Neural cell (in vitro differentiated cells): ENCODE data around the gene MAD1L1. TPM values are rescaled to one million over a fixed set of nuclear protein-coding genes. Genes with fewer than 3 reads are reported as not detected.

ENCODE experiments used
- H2AFZ ChIP-seq: fragments of 200-600, 300-800 bp; sonication (generic), shearing (Covaris generic); 2 replicates; pipeline ENCODE4 v1.6.0; 2014; ENCODE audit warnings: low read depth, mild to moderate bottlenecking, antibody characterized with exemption, low read length, moderate library complexity
- H3F3A ChIP-seq: fragments of 200-600 bp; shearing (Covaris generic); 2 replicates; pipeline ENCODE4 v1.6.1; 2016; ENCODE audit warnings: mild to moderate bottlenecking, moderate library complexity, mixed read lengths, antibody characterized with exemption, low read length; ENCODE audit not compliant: insufficient read depth, poor library complexity, severe bottlenecking
- H3K27ac ChIP-seq: fragments of 200-600, 300-800 bp; sonication (generic), shearing (Covaris generic); 2 replicates; pipeline ENCODE4 v1.5.1; 2014; ENCODE audit warnings: mild to moderate bottlenecking, low read length, moderate library complexity
- H3K27me3 ChIP-seq: fragments of 300-800, 200-600 bp; sonication (generic), shearing (Covaris generic); 2 replicates; pipeline ENCODE4 v1.6.0; 2014; ENCODE audit warnings: mild to moderate bottlenecking, low read depth, low read length, moderate library complexity; ENCODE audit not compliant: insufficient read depth
- H3K36me3 ChIP-seq: fragments of 300-800, 200-600 bp; sonication (generic), shearing (Covaris generic); 2 replicates; pipeline ENCODE4 v1.5.1; 2014; ENCODE audit warnings: mild to moderate bottlenecking, antibody characterized with exemption, low read length, moderate library complexity; ENCODE audit not compliant: insufficient read depth
- H3K4me2 ChIP-seq: fragments of 300-800, 200-600 bp; sonication (generic), shearing (Covaris generic); 2 replicates; pipeline ENCODE4 v1.6.0; 2014; ENCODE audit warnings: mild to moderate bottlenecking, low read length
- H3K4me3 ChIP-seq: fragments of 300-800, 200-600 bp; sonication (generic), shearing (Covaris generic); 2 replicates; pipeline ENCODE4 v1.5.1; 2014; ENCODE audit warnings: mild to moderate bottlenecking, low read length, moderate library complexity
- H3K79me2 ChIP-seq: fragments of 200-600 bp; shearing (Covaris generic); replicated peaks from 2 replicates; pipeline ENCODE4 v1.6.0; 2014; ENCODE audit warnings: mild to moderate bottlenecking, low read length, moderate library complexity; ENCODE audit not compliant: insufficient read depth
- H3K9ac ChIP-seq: fragments of 300-800, 200-600 bp; sonication (generic), shearing (Covaris generic); 2 replicates; pipeline ENCODE4 v1.6.1; 2016; ENCODE audit warnings: mild to moderate bottlenecking, low read length, mixed read lengths
- H3K9me2 ChIP-seq: fragments of 200-600 bp; shearing (Covaris generic); 2 replicates; pipeline ENCODE4 v1.6.1; 2016; ENCODE audit warnings: mild to moderate bottlenecking, low read length, mixed read lengths; ENCODE audit not compliant: insufficient read depth
- H3K9me3 ChIP-seq: fragments of 200-600, 300-800 bp; sonication (generic), shearing (Covaris generic); 2 replicates; pipeline ENCODE4 v1.6.1; 2016; ENCODE audit warnings: mild to moderate bottlenecking, mixed run types, low read length, moderate library complexity, mixed read lengths
- H4K20me1 ChIP-seq: fragments of 200-600 bp; shearing (Covaris generic); 2 replicates; pipeline ENCODE4 v1.6.1; 2016; ENCODE audit warnings: mild to moderate bottlenecking, mixed run types; ENCODE audit not compliant: insufficient read depth
- CTCF ChIP-seq: fragments of 450-650 bp; IDR thresholded peaks from 2 replicates; pipeline ENCODE4 v1.5.1; 2014; ENCODE audit warnings: antibody characterized with exemption, mild to moderate bottlenecking, moderate library complexity; ENCODE audit not compliant: poor library complexity, severe bottlenecking
- EP300 ChIP-seq: fragments of 450-650 bp; conservative IDR thresholded peaks from 2 replicates; pipeline ENCODE4 v1.6.1; 2014; ENCODE audit warnings: antibody characterized with exemption, mild to moderate bottlenecking, moderate library complexity; ENCODE audit not compliant: poor library complexity, severe bottlenecking
- EZH2 ChIP-seq: fragments of 200-600, 300-800 bp; shearing (Covaris generic), sonication (generic); IDR thresholded peaks from 2 replicates; pipeline ENCODE4 v1.6.1; 2014; ENCODE audit warnings: antibody characterized with exemption, low read length, borderline replicate concordance, mild to moderate bottlenecking; ENCODE audit not compliant: insufficient read depth, poor library complexity, severe bottlenecking
- MXI1 ChIP-seq: fragments of 450-650 bp; conservative IDR thresholded peaks from 2 replicates; pipeline ENCODE4 v1.6.1; 2014; ENCODE audit warnings: antibody characterized with exemption, mild to moderate bottlenecking; ENCODE audit not compliant: poor library complexity, severe bottlenecking
- POLR2AphosphoS5 ChIP-seq: IDR thresholded peaks from 2 replicates; pipeline ENCODE4 v1.6.1; 2012
- RAD21 ChIP-seq: fragments of 450-650 bp; conservative IDR thresholded peaks from 2 replicates; pipeline ENCODE4 v1.6.1; 2014; ENCODE audit warnings: antibody characterized with exemption, mild to moderate bottlenecking, moderate library complexity
- REST ChIP-seq: IDR thresholded peaks from 2 replicates; pipeline ENCODE4 v1.6.1; 2012; ENCODE audit warnings: borderline replicate concordance
- SMC3 ChIP-seq: fragments of 450-650 bp; conservative IDR thresholded peaks from 2 replicates; pipeline ENCODE4 v1.6.1; 2014; ENCODE audit warnings: antibody characterized with exemption, mild to moderate bottlenecking, moderate library complexity; ENCODE audit not compliant: poor library complexity
- TAF1 ChIP-seq: IDR thresholded peaks from 2 replicates; pipeline ENCODE4 v1.6.1; 2012; ENCODE audit warnings: low read depth
- polyA plus RNA-seq: library from polyadenylated mRNA; depleted of rRNA; stranded (reverse); fragments of >200 nt; gene quantifications from 2 replicates; pipeline ENCODE4 v1.2.3, GENCODE V29; 2014

The MAD1L1 gene
- polyA plus RNA-seq, 1 donor from 2014 or later = 31.4 TPM

DNA sequence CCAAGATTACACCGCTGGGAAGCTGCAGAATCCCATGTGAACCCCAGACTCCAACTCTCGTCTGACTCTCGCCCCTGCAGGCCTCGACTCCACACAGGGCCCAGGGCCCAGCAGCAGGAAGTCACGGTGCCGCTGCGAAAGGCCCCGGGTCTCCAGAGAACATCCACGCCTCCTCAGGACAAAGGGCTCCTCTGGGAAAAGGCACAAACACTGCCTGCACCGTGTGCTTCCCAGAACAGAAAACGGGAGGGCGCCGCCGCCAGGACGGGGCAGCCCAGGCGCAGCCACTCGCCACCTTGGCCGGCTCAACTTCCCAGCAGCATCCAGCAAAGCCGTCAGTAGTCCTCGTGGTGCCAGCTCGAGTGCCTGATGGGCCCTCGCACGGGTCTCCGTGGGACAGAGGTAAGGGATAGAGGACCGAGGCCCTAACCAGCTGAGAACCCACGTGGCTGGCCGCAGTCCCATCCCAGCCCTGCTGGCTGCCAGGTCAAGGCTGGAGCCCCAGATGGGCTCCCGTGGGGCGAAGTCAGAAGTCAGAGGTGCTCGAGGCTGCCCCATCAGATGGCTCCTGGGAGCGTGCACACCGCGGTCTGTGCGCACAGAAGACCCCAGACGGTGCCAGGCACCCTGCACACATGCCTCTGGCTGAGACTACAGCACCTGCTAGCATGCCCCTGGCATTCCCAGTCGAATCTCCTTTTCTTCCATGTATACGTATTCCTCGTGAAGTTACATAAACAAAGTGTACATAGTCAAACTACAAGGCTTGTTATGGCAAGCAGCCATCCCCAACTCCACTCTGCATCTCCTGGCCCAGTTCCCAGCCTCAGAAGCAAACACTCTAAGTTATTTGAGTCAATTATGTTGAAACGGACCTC lies 60.2 kb downstream of the MAD1L1 start:
- peaks cover 5% of the 10 kb centered on the region for H3K36me3 ChIP-seq
- no peaks in the 10 kb centered on the region for H3K9me3 ChIP-seq
- no peak overlapping the region for H3K4me2 ChIP-seq
- no peaks in the 10 kb centered on the region for H4K20me1 ChIP-seq
- H3K9me2 ChIP-seq = no peaks in the 10 kb centered on the region
- H3K79me2 ChIP-seq = no peaks in the 10 kb centered on the region
- no peak overlapping the region for H3K27ac ChIP-seq
- TF ChIP-seq REST (no peak), POLR2AphosphoS5 (no peak), EZH2 (no peak), EP300 (no peak), TAF1 (no peak), SMC3 (no peak)
- H3K9ac ChIP-seq = no peak overlapping the region
- H2AFZ ChIP-seq = no peak overlapping the region
- no peaks in the 10 kb centered on the region for H3F3A ChIP-seq
- no peak overlapping the region for H3K4me3 ChIP-seq
- H3K27me3 ChIP-seq = no peaks in the 10 kb centered on the region

DNA sequence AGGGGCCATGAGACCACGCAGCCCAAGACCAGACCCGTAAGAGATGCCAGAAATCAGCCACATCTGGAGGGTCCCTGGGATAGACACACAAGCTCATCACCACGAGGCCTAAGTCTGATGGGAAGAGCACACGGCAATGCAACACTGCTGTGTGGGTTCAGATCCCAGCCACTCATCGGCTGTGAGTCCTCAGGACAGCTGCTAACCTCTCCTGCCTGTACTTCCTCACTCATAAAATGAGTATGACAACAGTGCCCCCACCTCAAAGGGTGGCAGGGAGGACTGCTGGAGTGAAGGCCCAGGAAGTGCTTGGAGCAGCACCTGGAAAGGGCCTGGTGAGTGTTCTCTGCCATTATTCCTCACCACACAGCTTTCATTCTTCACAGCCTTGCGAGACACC lies 60.9 kb downstream of the MAD1L1 start:
- Histone ChIP-seq H3K27ac (no peak overlapping the region), H3F3A (no peaks in the 10 kb centered on the region), H3K36me3 (peaks cover 5% of the 10 kb centered on the region), H3K4me3 (no peak overlapping the region), H4K20me1 (no peaks in the 10 kb centered on the region), H2AFZ (no peak overlapping the region), H3K27me3 (no peaks in the 10 kb centered on the region), H3K4me2 (no peak overlapping the region), H3K9me3 (no peaks in the 10 kb centered on the region), H3K9me2 (no peaks in the 10 kb centered on the region), H3K79me2 (no peaks in the 10 kb centered on the region), H3K9ac (no peak overlapping the region)
- TF ChIP-seq REST = no peak
- TF ChIP-seq MXI1 = no peak
- no peak for TF ChIP-seq SMC3
- no peak for TF ChIP-seq CTCF
- TF ChIP-seq RAD21 = no peak
- no peak for TF ChIP-seq EP300
- no peak for TF ChIP-seq TAF1
- TF ChIP-seq EZH2 = no peak
- no peak for TF ChIP-seq POLR2AphosphoS5
